ENCODE measurements around the gene MPPED2.

Gene MPPED2

DNA sequence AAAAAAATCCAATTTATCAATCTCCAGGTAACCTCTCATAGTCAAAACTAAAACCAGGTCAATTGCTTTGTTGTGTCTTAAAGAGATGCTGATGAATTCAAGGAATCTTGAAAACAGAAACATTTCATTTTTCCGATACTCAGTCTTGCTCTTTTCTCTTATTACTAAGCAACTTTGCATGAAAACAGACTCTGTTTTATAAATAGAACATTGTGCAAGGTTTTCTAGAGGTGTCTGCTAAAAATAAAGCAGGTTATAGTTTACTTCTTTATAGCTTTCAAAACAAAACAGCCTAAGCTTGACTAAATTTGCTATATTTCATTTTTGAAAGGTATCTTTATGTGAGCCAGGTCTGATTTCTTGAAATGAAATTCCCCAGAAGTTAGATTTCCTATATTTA lies 154.0 kb downstream of the MPPED2 start:
- FAIRE-seq: no peak
- DNase-seq (ENCODE audit: insufficient read length, low spot score): no peak
- TF ChIP-seq, protein P1, sequence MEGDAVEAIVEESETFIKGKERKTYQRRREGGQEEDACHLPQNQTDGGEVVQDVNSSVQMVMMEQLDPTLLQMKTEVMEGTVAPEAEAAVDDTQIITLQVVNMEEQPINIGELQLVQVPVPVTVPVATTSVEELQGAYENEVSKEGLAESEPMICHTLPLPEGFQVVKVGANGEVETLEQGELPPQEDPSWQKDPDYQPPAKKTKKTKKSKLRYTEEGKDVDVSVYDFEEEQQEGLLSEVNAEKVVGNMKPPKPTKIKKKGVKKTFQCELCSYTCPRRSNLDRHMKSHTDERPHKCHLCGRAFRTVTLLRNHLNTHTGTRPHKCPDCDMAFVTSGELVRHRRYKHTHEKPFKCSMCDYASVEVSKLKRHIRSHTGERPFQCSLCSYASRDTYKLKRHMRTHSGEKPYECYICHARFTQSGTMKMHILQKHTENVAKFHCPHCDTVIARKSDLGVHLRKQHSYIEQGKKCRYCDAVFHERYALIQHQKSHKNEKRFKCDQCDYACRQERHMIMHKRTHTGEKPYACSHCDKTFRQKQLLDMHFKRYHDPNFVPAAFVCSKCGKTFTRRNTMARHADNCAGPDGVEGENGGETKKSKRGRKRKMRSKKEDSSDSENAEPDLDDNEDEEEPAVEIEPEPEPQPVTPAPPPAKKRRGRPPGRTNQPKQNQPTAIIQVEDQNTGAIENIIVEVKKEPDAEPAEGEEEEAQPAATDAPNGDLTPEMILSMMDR (IDR thresholded peaks at IDR 0.05; ENCODE audit: insufficient read depth, missing control alignments): no peak

DNA sequence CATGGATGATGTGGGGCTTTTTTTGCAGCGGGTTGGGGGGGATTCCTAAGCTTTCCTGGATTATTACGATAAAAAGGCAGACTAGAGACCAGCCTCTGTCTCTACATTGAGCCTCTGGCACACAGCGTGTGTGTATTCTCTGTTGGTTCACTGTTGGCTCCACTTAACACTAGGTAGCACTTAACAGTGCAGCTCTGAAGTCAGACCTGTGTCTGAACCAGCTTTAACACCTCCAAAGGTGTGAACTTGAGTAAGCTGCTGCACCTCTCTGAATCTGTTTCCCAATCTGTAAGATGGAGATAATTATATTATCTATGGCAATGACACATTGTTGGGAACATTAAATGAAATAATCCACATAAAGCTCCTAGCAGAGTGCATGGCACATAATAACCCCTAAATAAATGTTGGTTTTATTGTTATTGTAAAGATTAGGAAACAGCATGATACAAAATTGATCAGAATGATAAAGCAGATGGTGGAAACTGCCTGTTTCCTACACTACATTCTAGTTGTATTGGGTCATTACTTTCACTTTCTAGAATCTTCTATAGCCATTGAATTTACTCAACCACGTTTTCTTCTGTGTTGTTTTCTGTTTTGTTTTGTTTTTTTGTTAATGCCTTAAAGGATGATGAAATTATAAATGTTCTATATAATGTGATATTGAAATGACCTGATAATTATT lies 154.9 kb downstream of the MPPED2 start:
- DNase-seq (ENCODE audit: insufficient read length, low spot score): no peak
- TF ChIP-seq, protein P1 (IDR thresholded peaks at IDR 0.05; ENCODE audit: insufficient read depth, missing control alignments): no peak
- FAIRE-seq: no peak

DNA sequence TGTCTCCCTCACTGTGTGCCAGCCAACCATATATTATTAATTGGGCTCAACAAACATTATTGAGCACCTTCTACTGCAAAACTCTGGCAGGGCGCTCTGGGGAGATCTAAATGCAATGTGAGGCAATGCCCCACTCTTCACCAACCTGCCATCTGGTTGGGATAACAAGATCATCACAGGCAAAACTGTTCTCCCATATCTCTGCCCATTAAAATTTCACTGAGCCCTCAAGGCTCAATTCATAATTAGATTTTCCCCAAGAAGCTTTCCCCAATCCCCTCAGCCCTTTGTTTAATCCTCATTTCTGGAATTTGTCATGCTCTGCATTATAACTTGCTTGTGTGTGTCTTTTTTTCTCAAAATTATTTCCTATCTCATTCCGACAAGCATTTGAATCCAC lies 156.6 kb downstream of the MPPED2 start:
- no peak for DNase-seq (ENCODE audit: insufficient read length, low spot score)
- TF ChIP-seq, protein P1 (IDR thresholded peaks at IDR 0.05; ENCODE audit: insufficient read depth, missing control alignments): no peak
- no peak for FAIRE-seq

DNA sequence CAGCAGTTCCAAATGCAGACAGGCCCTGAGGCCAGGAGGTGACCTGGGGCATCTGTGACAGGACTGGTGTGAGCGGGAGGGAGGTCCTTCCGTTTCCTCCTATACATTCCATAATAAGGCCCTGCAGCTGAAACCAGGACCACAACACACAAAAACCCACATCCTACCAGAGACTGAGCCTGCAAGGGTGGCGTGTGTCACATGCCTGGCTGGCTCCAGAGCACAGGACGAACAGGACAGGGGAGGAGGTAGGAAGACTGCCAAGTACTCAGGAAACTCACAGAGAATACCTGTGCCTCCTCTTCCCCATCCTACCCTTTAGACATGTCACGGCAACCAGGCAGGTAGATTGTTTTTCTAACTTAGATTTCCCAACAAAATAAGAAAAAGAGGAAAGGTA lies 159.4 kb downstream of the MPPED2 start:
- DNase-seq (ENCODE audit: insufficient read length, low spot score): no peak
- TF ChIP-seq, protein P1 (IDR thresholded peaks at IDR 0.05; ENCODE audit: insufficient read depth, missing control alignments): no peak
- FAIRE-seq: no peak

DNA sequence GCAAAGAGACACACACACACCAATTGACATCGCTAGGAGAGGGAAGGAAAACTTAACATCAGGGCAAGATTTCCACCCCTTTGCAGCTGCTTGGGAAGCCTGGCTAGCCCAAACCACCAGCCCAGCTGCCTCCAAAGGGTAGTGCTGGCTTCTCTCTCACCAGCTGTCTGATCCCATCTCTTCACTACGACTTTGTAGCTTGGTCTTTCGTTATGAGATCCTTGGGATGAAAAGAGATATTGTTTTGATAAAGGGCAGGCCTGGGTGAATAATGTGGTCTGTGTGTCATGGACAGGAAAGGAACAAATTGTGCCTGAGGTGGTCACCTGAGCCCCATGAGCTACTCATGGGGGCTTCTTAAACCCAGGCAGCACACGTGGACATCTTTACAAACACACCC lies 161.3 kb downstream of the MPPED2 start:
- FAIRE-seq (no peak), DNase-seq (ENCODE audit: insufficient read length, low spot score) (no peak)
- TF ChIP-seq, protein P1 (IDR thresholded peaks at IDR 0.05; ENCODE audit: insufficient read depth, missing control alignments): no peak

DNA sequence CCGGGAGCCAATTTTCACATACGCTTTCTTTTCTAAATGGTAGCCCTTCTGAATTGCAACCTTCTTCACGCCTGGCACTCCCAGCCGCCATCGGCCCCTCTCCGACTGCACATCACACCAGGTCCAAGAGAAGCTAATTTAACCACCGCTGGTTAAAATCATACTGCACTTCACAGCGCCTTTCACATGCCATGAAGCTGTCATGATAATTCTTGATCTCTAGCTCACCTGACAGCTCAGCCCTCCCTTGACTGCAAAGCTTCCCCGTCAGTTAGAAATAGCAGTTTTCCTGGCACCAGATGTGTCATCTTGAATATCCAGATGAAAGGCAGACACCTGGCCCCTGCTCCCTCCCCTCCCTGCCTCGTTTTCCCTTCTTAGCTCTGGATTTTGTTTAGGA lies 161.8 kb downstream of the MPPED2 start:
- FAIRE-seq: no peak
- DNase-seq (ENCODE audit: insufficient read length, low spot score): no peak
- TF ChIP-seq, protein P1 (IDR thresholded peaks at IDR 0.05; ENCODE audit: insufficient read depth, missing control alignments): no peak

DNA sequence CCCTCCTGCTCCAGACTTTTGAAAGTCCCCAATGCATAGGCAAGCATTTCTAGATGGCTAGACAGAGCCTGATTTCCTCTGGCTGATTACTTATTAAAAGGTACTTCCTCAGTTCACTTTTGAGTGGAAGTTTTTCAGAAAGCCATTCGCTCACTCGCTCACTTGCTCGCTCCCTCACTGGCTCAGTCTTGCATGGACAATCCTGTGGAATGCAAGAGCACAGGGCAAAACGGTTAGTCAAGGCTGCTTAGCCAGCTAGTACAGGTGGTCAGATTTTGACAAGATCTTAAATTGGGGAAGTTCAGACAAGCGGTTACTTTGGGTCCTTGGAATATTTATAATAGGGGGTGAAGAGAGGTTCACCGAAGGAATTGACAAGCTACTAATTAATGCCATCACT lies 162.3 kb downstream of the MPPED2 start:
- no peak for FAIRE-seq
- TF ChIP-seq, protein P1 (IDR thresholded peaks at IDR 0.05; ENCODE audit: insufficient read depth, missing control alignments): no peak
- DNase-seq (ENCODE audit: insufficient read length, low spot score): no peak
